Activated CD4-positive, alpha-beta T cell treated with anti-CD3 and anti-CD28 coated beads, Interleukin-2, Interleukin-4, amounts not matched to agents 100 ng/mL and 50 ng/mL, durations not matched to agents 16 hours and 8 hours (primary cell): ENCODE results near the gene TBKBP1.

Source experiments
- DNase-seq: peaks from one replicate; pipeline ENCODE4 v3.0.0-alpha.2; 2020; ENCODE audit warnings: low spot score

Gene TBKBP1

GRCh38 chr17:47693731-47694580 lies at the start of gene TBKBP1:
TBKBP1 (plus strand) TSS chr17:47694161; CDS start chr17:47696113, 1,952 bp downstream.
- DNase-seq = peak; percentile 44

DNA sequence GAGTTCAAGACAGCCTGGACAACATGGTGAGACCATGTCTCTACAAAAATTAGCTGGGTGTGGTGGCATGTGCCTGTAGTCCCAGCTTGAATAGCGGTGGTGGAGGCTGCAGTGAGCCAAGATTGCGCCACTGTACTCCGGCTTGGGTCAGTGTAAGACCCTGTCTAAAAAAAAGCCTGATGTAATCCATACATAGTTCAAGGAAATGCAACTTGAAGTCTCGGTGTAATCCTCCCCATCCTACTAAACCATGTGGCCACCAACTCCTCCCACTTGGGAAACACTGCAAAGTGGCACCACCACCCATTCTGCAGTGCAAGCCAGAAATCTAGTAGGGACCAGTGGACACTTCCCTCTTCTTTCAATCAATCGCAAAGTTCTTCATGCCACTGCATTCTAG lies 49.6 kb upstream of the TBKBP1 start:
- DNase-seq = no peak

GRCh38 chr17:47649153-47649971 lies 44.6 kb upstream of the TBKBP1 start, which contains the start of gene KPNB1:
KPNB1 (plus strand) TSS chr17:47649919; CDS start chr17:47650245, 326 bp downstream.
- peak; percentile 100 for DNase-seq

DNA sequence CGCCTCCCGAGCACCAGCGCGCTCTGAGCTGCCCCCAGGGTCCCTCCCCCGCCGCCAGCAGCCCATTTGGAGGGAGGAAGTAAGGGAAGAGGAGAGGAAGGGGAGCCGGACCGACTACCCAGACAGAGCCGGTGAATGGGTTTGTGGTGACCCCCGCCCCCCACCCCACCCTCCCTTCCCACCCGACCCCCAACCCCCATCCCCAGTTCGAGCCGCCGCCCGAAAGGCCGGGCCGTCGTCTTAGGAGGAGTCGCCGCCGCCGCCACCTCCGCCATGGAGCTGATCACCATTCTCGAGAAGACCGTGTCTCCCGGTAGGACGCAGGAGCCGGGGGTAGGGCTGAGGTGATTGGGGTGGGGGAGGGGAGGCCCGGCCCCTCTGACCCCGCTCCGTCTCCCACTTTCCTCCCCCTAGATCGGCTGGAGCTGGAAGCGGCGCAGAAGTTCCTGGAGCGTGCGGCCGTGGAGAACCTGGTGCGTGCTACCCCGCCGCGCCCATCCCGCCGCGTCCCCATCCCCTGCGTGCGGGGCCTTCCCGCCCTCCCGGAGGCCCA lies 43.9 kb upstream of the TBKBP1 start:
- DNase-seq = no peak

DNA sequence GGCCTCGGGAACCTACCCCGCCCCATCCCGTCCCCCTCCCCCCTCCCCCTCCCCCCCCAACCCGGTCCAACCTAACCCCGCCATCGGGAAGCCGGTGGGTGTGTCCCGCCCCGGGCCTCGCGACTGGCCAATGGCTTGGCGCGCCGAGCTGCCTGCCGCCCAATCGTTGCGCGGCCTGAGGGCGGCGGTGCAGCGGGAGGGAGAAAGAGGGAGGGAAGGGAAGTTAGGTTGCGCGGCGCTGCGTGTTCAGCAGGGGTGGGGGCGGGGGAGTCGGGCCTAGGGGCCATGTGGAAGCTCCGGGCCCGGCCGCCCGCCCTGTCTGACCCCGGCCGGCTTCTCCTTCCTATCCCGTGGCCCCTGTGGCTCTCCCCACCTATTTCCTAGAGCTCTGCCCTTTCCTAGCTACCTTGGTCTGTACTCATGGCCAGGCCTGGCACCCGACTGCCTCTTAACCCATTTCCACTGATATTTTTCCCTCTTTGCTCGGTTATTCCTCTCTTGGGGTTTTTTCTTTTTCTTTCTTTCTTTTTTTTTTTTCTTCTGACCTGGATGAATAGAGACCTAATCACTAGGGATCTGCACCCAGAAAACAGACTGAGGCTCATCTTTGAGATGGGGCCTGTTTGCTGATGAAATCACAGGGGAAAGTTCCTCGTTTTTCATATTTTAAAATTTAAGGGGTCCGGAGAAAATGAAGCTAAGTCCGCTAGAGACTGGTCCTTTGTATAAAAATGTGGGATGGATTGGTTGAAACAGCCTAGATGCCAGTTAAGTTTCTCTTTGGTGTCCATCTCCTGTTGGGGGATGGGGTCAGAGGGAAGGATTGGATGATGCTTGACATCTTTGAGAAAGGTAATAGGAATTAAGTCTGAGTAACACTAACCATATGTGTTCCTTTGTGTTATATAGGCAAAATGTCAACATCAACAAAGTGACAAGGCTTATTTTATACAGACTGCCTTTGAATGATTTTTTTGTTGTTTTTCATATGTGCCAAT lies 43.1 kb upstream of the TBKBP1 start:
- DNase-seq = peak; percentile 97

- no peak for DNase-seq
These were observed 42.3 kb upstream of the TBKBP1 start for GRCh38 chr17:47651704-47652103.

DNA sequence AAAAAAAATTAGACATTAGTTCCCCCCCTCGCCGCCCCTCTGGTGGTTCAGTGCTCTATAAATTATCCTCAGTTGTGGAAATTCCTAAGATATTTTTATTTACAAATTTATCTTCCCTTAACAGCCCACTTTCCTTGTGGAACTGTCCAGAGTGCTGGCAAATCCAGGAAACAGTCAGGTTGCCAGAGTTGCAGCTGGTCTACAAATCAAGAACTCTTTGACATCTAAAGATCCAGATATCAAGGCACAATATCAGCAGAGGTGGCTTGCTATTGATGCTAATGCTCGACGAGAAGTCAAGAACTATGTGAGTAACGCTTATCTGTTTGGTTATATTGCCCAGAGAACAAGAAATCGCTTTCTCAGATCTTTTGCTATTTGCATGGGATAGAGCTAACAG lies 41.4 kb upstream of the TBKBP1 start:
- no peak for DNase-seq

DNA sequence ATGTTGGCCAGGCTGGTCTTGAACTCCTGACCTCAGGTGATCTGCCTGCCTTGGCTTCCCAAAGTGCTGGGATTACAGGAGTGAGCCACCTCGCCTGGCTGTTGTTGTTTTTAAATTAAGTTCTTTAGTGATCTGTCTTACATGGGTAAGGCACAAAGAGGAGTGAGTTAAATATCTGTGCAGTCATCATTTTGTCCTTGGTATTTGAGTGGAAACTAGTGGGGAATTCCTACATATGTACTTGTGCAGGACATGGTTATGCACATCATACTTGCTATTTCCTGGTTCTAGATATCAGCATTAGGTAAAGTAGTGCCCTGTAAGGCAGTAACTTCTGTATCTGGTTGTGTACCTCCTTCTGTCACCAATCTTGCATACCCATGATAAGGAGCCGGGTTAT lies 40.5 kb upstream of the TBKBP1 start:
- no peak for DNase-seq

GRCh38 chr17:47654991-47655390 lies 39.0 kb upstream of the TBKBP1 start:
- no peak for DNase-seq

DNA sequence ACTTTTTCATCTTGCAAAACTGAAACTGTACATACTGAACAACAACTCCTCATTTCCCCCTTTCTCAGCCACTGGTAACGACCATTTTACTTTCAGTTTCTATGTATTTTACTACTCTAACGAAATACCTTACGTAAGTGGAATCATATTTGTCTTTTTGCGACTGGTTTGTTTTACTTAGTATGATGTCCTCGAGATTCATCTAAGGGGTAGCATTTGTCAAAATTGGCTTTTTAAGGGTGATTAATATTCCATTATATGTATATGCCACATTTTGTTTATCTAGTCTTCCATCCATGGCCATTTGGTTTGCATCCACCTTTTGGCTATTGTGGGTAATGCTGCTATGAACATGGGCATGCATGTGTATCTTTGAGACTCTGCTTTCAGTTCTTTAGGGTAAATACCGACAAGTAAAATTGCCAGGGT lies 33.9 kb upstream of the TBKBP1 start:
- DNase-seq = peak; percentile 67

- DNase-seq = peak; percentile 72
These were observed 29.9 kb upstream of the TBKBP1 start for GRCh38 chr17:47663912-47664623.

GRCh38 chr17:47664624-47664941 lies 29.4 kb upstream of the TBKBP1 start:
- DNase-seq = no peak

DNA sequence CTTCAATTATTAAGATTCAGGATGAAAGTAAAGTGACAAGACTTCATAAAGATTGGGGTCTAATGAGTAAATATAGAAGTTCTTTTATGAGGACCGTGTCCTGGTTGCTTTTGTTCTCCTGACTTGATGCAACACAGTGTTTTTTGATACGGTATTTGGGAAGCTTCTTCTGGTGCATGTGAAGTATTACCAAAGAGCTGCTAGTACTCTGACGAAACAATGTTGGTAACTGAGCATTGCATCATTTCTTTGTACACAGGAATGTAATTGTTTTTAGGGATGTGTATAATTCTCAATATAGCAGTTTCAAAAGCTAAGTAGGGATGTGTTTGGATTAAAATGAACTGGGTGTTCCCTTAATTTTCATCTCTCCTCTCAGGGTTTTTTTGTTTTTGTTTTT lies 28.3 kb upstream of the TBKBP1 start:
- no peak for DNase-seq

DNA sequence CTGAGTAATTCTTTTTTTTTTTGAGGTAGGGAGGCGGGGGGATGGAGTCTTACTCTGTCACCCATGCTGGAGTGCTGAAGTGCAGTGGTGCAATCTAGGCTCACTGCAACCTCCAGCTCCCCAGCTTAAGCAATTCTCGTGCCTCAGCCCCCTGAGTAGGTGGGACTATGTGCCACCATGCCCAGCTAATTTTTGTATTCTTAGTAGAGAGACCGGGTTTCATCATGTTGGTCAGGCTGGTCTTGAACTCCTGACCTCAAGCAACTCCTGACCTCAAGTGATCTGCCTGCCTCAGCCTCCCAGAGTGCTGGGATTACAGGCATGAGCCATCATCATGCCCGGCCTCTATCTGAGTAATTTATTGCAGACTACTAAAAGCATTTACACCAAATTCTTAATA lies 24.9 kb upstream of the TBKBP1 start:
- DNase-seq = no peak

DNA sequence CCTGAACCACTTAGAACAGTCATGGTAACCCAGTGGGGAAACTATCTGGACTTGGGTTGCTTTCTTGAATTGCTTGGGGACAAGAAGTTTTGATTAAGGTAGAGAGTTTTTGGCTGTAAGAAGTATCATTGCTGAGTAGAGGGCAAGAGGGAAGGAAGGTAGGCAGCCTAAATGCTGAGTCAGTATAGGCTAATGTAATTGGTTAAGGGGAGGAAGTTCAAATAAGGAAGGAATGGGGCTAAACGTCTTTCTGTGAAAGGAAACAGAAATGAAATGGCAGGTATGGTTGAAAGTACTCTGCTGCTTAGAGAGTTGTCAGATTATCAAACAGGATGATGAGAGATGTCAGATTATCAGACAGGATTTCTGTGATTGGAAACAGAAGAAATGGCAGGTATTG lies 23.9 kb upstream of the TBKBP1 start:
- no peak for DNase-seq

DNA sequence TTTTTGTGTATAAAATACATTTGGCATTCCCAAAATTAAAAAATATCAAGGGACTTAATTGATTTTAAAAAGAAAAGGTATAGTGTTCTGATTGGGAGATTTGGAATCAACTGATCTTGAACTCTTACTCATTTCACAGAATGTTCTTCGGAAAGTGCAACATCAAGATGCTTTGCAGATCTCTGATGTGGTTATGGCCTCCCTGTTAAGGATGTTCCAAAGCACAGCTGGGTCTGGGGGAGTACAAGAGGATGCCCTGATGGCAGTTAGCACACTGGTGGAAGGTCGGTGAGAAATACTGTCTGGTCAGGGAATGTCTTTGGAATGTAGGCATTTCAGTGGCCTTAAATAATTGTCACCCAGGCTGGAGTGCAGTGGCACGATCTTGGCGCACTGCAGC lies 19.5 kb upstream of the TBKBP1 start:
- no peak for DNase-seq

DNA sequence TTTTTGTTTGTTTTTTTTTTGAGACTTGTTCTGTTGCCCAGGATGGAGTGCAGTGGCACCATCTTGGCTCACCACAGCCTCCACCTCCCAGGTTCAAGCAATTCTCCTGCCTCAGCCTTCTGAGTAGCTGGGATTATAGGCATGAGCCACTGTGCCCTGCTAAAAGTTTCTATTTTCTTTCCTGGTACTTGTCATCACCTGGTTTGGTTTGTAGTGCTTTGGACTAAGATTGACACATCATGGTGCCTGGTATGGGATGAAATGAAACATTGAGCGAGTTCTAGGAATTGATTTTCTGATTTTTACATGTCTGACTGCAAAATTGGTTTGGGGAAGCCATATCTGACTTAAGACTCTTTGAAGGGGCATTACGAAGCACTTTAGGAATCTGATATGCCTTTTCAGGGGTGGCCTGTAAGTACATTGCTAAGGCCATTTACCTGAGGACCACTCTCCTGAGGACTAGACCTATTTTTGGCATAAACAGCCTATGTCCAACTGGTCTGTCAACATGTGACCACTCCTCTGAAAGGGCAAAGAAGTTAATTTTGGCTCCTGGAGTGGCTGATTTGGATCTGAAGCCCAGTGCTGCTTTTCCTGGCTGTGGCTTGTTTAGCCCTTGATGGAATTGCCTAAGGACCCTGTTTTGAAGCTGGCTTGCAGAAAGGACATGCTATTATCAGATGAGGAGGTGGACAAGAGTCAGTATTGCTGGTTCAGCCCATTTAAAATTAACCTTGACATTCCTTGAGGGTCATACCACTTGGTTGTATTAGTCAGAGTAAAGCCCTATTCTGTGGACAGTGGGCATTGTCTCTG lies 18.4 kb upstream of the TBKBP1 start:
- DNase-seq = no peak

GRCh38 chr17:47676199-47676472 lies 17.8 kb upstream of the TBKBP1 start:
- DNase-seq = no peak

DNA sequence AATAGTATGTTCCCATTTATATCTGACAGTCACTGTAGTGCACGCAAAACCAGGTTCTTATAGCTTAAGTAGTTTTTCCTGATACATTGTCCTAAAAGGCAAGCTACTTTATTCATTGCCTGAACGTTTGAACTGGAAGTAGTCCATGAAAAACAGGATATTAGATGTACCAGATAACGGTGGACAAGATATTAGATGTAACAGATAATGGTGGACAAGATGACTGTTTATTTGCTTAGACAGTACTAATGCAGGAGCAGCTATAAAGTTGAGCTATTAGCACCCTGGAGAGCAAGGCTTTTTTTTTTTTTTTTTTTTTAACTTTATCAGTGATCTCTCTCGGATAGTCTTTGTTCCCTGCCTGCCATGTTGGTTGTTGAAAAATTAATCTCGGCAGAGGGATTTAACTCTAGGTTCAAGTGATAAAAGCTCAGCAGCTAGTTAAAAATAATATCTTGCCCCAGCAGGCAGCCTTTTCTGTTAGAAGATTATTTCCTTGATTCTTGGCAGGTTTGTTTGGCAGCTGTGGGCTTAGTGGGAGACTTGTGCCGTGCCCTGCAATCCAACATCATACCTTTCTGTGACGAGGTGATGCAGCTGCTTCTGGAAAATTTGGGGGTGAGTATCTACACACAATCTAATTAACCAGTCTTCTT lies 17.3 kb upstream of the TBKBP1 start:
- DNase-seq = no peak

- no peak for DNase-seq
These were observed 15.8 kb upstream of the TBKBP1 start for GRCh38 chr17:47678196-47678595.
